HS-5 (cell line): Measurements from ENCODE around the gene KLRC4.
"Not testable (repeated sequence)": the region's sequence is repeated elsewhere in the genome, so short reads cannot be mapped to it uniquely, and the experiment has no call there.

Experiments used
- DNase-seq: peaks from one replicate; pipeline ENCODE4 v3.0.0-alpha.2; 2012; ENCODE audit warnings: low read depth

KLRC4 gene

DNA sequence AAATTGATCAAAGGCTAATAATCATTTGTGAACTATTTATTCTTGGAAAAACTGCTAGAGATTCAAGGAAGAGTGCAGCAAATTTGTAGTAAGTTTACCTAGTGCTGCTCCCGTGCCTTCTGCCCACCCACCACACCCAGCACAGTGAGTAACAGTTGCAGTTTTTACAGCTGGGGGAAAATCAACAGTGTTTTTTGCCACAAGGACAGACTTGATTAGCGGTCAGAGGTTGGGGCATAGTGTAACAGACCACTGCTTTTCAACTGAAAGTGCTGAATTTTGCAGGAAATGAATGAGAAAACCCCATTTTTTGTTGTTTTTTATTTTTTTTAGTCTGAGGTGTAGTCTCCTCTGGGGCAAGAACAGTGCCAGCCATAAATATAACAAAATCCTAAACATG lies 12.3 kb downstream of the KLRC4 start:
- no peak for DNase-seq

DNA sequence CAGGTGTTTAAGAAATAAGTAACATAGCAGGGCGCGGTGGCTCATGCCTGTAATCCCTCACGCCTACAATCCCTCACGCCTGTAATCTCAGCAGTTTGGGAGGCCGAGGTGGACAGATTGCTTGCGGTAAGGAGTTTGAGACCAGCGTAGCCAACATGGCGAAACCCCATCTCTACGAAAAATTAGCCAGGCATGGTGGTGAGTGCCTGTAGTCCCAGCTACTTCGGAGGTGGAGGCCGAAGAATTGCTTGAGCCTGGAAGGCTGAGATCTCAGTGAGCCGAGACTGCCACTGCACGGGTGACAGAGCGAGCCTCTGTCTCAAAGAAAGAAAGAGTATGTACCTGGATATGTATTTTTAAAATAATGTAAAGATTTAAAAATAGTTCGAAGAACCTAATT lies 13.4 kb downstream of the KLRC4 start:
- not testable (repeated sequence) for DNase-seq

DNA sequence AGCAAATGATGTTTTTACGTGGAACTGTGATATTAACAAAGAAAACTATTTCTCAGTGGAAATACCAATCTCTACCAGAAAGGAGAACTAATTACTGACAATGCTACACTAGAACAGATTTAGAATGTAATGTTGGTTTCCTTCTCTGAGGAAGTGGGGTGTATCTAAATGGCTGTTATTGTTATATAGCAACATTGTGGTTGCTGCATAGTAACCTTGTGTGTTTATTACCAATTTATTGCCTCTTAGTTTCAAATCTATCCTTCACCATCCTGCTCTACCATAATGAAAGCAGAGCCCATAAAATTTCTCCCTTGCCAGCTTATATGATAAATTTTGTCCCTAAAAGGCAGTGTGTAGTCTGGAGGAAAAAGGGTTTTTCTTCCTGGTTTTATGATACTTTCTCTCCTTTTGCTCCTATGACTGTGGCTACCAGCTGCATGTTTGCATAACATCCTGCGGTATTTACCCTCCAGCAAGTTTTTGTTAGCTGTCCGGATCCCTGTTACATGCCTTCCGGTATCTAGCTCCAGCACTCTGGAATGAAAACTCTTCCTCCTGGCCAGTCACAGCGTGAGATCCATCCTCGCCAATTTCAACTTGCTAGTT lies 14.1 kb downstream of the KLRC4 start:
- DNase-seq, result peak; percentile 26

DNA sequence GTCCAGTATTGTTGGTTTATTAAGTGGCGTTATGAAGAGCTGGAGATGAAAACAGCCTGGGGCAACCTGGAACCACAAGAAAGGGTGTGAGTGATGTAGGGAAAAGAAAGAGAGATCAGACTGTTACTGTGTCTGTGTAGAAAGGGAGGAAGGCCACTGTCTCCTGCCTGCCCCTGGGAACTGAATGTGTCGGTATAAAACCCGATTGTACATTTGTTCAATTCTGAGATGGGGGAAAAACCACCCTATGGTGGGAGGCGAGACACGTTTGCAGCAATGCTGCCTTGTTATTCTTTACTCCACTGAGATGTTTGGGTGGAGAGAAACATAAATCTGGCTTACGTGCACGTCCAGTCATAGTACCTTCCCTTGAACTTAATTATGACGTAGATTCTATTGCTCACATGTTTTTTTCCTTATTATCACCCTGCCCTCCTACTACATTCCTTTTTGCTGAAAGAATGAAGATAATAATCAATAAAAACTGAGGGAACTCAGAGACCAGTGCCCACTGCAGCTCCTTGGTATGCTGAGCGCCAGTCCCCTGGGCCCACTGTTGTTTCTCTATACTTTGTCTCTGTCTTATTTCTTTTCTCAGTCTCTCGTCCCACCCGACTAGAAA lies 14.9 kb downstream of the KLRC4 start:
- DNase-seq, result not testable (repeated sequence)

DNA sequence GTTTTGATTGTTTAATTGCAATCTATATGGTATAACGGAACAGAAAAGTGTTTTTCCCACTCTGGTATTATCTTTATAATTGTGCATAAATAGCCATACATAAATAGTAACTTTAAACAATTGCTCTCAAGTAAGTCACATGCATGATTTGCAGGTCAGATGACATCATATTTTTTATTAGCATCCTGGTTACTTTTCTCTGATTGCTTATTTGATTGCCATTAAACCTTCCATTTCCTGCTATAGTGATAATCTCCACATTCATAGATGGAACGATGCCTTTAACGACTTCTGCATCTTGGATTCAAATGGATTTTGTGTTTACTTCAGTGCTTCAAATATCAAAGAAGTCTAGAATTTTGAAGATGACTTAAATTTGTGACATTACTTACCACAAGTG lies 16.3 kb downstream of the KLRC4 start:
- DNase-seq, result no peak

DNA sequence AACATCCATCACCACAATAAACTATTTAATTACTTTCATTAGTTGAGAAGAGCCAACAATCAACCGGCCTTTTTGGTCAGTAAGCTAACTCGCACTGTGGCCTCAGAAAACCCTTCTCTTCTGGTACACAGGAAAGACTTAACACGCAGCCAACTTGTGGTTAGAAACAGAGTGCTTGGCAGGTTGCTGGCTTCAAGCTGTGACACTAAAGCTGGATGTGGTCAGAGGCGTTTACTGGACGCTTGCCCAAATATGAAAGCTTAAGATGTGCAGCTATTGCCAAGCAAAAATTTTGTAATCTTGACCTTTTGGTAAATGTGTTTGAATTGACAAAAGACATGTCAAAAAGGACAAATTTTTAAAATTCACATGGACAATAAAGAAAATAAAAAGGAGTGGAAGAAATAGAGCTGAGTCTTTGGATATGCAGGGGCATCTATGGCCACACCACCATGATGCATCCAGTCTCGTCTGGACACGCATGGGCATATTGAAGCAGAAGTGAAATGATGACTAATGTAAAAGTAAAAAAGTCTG lies 17.1 kb downstream of the KLRC4 start:
- DNase-seq, result peak; percentile 81

DNA sequence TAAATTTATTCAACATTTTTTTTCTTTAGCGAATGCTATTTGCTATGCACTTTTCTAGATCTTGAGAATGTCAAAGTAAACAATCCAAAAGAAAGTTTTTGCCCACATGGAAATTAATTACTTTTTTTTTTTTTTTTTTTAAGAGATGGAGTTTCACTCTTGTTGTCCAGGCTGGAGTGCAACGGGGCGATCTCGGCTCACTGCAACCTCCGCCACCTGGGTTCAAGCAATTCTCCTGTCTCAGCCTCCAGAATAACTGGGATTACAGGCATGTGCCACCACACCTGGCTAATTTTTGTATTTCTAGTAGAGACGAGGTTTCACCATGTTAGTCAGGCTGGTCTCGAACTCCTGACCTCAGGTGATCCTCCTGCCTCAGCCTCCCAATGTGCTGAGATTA lies 18.6 kb downstream of the KLRC4 start:
- not testable (repeated sequence) for DNase-seq

DNA sequence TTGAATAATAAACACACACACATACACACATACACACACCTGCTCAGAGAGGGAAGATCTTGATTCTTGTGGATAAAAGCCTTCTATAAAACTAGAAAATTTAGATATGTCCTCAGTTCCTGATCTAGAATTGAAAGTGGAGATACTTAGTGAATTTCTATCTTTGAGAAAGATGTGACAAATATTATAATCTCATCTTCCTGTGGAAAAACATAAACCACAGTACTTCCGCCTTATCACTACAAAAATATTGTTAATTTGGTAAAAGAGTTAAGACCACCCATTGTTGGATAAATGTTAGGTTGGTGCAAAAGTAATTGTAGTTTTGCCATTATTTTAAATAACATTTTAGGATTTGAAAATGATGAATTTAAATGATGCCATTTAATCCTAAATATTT lies 19.7 kb downstream of the KLRC4 start, which contains the start of gene KLRK1:
TSS of gene KLRK1 (minus strand) at position 138 of the 400 bp plus-strand sequence. CDS start 1,231 bp downstream, outside the sequence.
- no peak for DNase-seq

DNA sequence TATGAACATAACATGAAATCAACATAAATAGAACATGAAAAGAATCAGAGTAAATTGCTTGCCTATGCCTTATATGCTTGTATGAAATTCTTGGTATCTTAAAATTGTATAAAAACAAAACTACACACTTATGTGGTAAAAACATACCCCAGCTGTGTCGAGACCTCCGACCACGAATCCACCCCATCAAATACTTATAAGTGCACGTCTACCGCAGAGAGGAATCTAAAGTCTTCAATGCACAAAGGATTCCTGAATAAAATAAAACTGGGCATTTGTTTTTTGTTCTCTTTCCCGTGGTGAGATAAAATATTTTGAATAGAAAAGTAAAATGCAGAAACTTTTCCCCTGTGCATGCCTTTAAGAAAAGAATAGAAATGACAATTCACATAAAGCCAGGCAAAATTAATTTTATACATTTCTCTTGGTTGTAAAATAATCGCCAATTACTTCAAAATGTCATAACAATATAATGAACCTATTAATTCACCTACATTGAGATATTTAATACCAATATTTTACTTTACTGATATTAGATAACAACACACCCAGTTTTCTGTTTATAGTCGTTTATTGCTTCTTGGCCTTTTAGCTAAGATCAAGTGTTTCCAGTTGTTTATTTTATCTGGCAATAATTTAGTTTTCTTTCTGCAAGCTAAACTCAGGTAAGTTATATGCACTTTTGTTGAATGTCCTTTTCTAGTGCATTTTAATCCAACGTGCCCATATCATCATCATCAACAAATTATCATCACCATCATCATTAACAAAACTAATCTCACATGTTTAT lies 20.7 kb downstream of the KLRC4 start:
- DNase-seq, result no peak

DNA sequence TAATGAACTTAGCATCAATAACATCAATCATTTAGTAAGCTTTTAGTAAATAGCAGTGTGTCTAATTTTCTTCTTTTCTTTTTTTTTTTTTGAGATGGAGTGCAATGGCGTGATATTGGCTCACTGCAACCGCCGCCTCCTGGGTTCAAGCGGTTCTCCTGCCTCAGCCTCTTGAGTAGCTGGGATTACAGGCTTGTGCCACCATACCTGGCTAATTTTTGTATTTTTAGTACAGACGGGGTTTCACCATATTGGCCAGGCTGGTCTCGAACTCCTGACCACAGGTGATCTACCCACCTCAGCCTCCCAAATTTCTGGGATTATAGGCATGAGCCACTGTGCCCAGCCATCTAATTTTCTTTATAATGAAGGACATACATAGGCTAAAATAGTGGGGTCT lies 22.1 kb downstream of the KLRC4 start:
- not testable (repeated sequence) for DNase-seq

DNA sequence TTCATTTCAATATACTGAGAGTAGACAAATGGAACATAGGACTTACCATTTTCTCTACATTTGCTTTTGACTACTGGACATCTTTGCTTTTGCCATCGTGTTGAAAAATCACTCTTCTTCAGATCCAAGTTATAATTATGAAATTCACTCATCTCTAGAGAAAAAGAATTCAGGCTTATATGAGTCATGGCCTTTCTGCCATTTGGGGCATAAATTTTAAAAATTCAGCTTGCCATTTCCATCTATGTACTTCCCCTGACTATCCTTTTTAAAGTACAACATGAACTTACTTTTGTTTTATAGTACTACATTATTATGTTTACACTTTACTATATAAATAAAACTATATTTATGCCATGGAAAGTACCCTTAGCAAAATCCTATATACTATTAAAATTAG lies 22.7 kb downstream of the KLRC4 start:
- no peak for DNase-seq

DNA sequence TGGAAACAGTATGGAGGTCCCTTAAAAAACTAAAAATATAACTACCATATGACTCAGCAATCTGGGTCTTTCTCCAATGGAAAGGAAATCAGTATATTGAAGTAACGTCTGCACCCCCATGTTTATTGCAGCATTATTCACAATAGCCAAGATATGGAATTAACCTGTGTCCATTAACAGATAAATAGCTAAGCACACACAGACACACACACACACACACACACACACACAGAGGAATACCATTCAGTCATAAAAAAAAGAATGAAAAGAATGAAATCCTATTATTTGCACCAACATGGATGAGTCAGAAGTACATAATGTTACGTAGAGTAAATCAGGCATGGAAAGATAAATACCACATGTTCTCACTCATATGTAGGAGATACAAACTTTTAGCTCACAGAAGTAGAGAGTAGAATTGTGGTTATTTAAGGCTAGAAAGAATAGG lies 24.4 kb downstream of the KLRC4 start:
- DNase-seq, result peak; percentile 67

DNA sequence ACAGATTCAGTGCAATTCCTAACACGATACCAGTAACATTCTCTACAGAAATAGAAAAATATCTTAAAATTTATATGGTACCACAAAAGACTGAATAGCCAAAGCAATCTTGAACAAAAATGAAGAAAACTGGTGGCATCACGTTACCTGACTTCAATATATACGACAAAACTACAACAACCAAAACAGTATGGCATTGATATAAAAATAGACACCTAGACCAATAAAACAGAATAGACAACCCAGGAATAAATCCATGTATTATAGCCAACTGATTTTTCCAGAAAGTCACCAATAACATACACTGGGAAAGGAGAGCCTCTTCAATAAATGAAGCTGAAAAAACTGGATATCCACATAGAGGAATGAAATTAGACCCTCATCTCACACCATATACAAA lies 25.4 kb downstream of the KLRC4 start:
- DNase-seq, result no peak

DNA sequence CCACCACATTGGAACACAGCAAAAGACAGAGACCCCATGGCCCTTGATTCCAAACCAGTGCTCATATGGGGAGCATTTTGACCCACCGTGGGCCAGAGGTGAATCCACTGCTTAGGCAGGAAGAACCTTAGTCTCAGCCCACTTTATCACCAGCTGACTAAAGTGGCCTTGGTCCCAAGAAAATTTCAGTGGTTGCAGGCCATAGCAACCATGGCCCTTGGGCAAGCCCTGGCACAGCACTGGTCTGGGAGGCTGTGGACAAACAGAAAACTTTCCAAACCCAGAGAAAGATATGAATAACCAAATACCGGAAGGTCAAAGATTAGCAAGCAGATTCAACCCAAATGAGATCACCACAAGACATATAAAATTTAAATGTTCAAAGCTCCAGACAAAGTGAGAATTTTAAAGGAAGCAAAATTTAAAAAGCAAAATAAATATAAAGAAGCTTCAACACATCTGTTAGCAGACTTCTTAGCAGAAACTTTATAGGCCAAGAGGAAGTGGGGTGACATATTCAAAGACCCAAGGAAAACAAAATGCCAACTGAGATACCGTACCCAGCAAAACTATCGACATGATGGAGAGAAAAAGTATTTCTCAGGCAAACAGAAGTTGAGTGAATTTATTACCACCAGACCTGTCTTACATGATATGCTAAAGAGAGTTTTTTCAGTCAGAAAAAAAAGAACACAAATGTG lies 27.5 kb downstream of the KLRC4 start:
- no peak for DNase-seq

DNA sequence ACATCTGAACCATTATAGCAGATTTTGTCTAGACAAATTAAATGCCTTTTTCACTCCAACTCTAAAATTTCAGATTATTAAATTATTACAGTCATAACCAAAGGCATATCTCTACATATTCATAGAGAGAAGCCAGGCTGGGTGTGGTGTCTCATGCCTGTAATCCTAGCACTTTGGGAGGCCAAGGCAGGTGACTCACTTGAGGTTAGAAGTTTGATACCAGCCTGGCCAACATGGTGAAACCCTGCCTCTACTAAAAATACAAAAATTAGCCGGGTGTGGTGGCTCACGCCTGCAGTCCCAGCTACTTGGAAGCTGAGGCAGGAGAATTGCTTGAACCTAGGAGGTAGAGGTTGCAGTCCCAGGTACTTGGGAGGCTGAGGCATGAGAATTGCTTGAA lies 30.8 kb downstream of the KLRC4 start:
- DNase-seq, result not testable (repeated sequence)

DNA sequence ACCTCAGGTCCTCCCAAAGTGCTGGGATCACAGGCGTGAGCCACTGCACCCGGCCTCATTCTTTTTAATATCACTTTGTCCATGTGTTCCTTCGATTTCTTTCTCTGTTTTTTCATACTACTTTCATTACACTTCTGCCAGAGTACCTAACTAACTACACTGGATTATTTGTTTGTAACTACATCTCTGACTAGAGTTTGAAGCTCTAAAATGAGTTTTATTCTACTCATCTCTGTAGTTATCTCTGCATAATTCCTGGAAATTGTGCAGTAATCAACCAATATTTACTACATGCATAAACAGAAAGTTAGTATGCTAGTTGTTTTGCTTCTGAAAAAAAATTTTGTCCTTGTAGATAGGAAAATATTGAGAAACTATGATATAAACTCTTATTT lies 34.9 kb downstream of the KLRC4 start:
- DNase-seq, result no peak

DNA sequence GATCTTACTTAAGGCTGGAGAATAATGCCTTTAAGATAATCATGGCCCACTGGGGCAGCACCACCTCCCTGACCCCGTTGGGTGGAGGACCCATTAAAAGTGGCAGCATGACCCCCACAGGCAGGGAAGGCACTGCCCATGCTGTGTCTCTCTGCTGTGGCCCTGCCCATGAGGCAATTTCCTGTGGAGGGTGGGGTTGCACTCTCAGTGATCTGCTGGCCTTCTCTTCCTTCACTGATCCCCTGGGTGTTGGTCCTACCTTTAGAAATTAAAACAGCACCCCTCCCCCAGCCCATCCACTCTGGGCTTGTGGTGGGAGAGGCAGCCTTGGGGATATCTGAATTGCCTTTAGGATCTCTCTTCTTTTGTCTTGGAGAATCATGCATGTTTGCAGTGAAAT lies 37.0 kb downstream of the KLRC4 start:
- no peak for DNase-seq

DNA sequence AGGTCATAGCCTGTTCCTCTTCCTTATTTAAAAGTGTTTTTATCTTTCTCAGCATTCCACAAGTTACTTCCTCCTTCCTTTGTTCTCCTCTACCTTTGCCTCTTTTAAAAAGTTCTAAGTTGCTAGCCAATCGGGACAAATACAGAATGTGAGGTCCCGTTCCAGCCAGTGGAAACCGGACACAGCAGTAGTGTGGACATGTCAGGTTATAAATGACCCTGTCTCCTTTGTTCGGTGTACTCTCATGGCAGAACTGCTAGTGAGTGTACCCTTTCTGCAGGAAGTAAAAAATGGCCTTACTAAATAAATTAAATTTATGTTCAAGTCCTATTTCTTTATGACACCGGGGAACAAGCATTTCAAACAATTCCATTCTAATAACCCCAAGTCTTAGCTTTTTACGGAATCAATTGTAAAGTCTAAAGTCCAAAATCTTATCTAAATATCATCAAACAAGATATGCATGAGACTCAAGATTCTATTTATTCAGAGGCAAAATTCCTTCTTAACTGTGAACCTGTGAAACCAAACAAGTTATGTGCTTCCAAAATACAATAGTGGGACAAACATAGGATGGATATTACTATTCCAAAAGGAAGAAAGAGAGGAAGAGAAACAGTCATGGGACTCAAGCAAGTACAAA lies 37.5 kb downstream of the KLRC4 start:
- DNase-seq, result not testable (repeated sequence)

DNA sequence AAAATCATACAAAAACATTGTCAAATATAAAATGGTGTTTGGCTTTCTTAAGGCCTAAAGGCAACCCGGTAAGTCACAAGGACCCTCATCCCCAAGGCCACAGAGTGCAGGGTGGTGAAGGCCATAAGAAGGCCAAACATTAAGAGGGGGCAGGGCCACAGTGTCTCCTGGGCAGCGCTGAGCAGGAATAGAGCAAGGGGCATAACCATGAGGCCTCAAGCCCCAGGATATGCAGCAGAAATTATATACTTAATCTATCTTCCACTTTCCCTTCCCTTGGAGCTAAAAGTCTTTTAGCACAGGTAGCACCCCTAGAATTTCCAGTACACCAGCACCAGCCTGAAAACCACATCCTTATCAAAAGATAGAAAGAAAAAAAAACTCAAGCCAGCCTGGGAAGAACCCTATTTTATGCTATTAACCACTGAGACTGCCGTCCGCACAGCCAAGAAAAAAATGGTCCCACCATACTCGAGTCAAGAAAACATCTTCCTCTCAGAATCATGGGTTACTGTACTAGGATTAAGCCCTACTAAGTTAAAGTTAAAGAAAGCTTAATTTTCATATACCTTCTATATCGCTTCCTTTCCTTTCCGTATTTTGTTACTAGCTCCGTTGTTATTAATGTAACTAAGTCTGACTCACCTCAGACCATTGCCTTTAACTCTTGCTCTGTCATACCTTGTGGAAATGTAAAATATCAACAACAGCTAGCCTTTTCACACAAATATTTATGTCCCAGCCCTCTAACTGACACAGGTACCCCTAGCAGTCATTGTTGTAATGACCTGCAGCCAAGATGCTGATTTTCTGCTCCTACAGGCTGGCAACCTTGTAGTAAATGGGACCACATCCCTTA lies 39.8 kb downstream of the KLRC4 start:
- DNase-seq, result no peak
